Endothelial cell (in vitro differentiated cells): Measurements from ENCODE around the gene CCDC141. TPM values are rescaled to one million over a fixed set of nuclear protein-coding genes. Genes with fewer than 3 reads are reported as not detected.

Source experiments
- DNase-seq: peaks from one replicate; pipeline ENCODE4 v3.0.0; 2021; ENCODE audit warnings: low spot score
- H3K27ac Mint-ChIP-seq: one replicate; pipeline ENCODE4 v1.8.0; 2021; ENCODE audit warnings: mixed read lengths, inconsistent platforms; ENCODE audit not compliant: unreplicated experiment
- H3K27me3 Mint-ChIP-seq: one replicate; pipeline ENCODE4 v1.8.0; 2021; ENCODE audit warnings: mild to moderate bottlenecking, moderate library complexity, mixed read lengths, inconsistent platforms; ENCODE audit not compliant: unreplicated experiment
- H3K36me3 Mint-ChIP-seq: one replicate; pipeline ENCODE4 v1.8.0; 2021; ENCODE audit warnings: mild to moderate bottlenecking, low read depth, mixed read lengths, inconsistent platforms; ENCODE audit not compliant: unreplicated experiment
- H3K4me1 Mint-ChIP-seq: one replicate; pipeline ENCODE4 v1.8.0; 2021; ENCODE audit warnings: mild to moderate bottlenecking, mixed read lengths, inconsistent platforms; ENCODE audit not compliant: unreplicated experiment
- H3K4me3 Mint-ChIP-seq: one replicate; pipeline ENCODE4 v1.8.0; 2021; ENCODE audit warnings: mild to moderate bottlenecking, mixed read lengths, inconsistent platforms; ENCODE audit not compliant: unreplicated experiment
- H3K9me3 Mint-ChIP-seq: one replicate; pipeline ENCODE4 v1.8.0; 2021; ENCODE audit warnings: mixed read lengths, inconsistent platforms; ENCODE audit not compliant: unreplicated experiment
- CTCF ChIP-seq: fragments of 200-600 bp; sonication (generic); IDR thresholded peaks from one replicate; pipeline ENCODE4 v1.5.0; 2021; ENCODE audit warnings: antibody characterized with exemption; ENCODE audit not compliant: unreplicated experiment
- total RNA-seq: library from RNA; stranded (reverse); fragmentation: NEBNext Ultra II Directional; extraction: Animal tissue kit (Norgen Biotek cat#: 25700); gene quantifications from one replicate; pipeline ENCODE4 v1.2.1, GENCODE V29; 2021; ENCODE audit not compliant: unreplicated experiment

CCDC141 gene
- total RNA-seq, 1 donor from 2014 or later: 0.67 TPM

GRCh38 chr2:178915423-178916173 lies 134.3 kb downstream of the CCDC141 start:
- Mint-ChIP-seq H3K4me3 (no peak overlapping the region), H3K9me3 (no peaks in the 10 kb centered on the region), H3K36me3 (no peaks in the 10 kb centered on the region), H3K27me3 (no peaks in the 10 kb centered on the region), H3K4me1 (no peaks in the 10 kb centered on the region), H3K27ac (no peak overlapping the region)
- TF ChIP-seq CTCF: no peak
- DNase-seq: no peak

GRCh38 chr2:178914259-178914849 lies 135.6 kb downstream of the CCDC141 start:
- Mint-ChIP-seq H3K36me3 (no peaks in the 10 kb centered on the region), H3K9me3 (no peaks in the 10 kb centered on the region), H3K4me1 (no peaks in the 10 kb centered on the region), H3K27ac (peak overlapping the region; percentile 48), H3K4me3 (no peak overlapping the region), H3K27me3 (no peaks in the 10 kb centered on the region)
- DNase-seq: peak; percentile 81
- peak; percentile 79 for TF ChIP-seq CTCF

- H3K9me3 Mint-ChIP-seq: no peaks in the 10 kb centered on the region
- H3K27me3 Mint-ChIP-seq: no peaks in the 10 kb centered on the region
- no peaks in the 10 kb centered on the region for H3K4me1 Mint-ChIP-seq
- DNase-seq: no peak
- H3K27ac Mint-ChIP-seq: no peak overlapping the region
- no peak overlapping the region for H3K4me3 Mint-ChIP-seq
- no peak for TF ChIP-seq CTCF
- H3K36me3 Mint-ChIP-seq: no peaks in the 10 kb centered on the region
These were observed 136.9 kb downstream of the CCDC141 start for GRCh38 chr2:178913049-178913441.

GRCh38 chr2:178912416-178913048 lies 137.4 kb downstream of the CCDC141 start:
- Mint-ChIP-seq H3K27ac (no peak overlapping the region), H3K4me1 (no peaks in the 10 kb centered on the region), H3K36me3 (no peaks in the 10 kb centered on the region), H3K4me3 (no peak overlapping the region), H3K9me3 (no peaks in the 10 kb centered on the region), H3K27me3 (no peaks in the 10 kb centered on the region)
- no peak for TF ChIP-seq CTCF
- no peak for DNase-seq

GRCh38 chr2:178911039-178911438 lies 138.9 kb downstream of the CCDC141 start:
- no peak overlapping the region for H3K4me3 Mint-ChIP-seq
- no peak overlapping the region for H3K27ac Mint-ChIP-seq
- H3K27me3 Mint-ChIP-seq: no peaks in the 10 kb centered on the region
- no peaks in the 10 kb centered on the region for H3K4me1 Mint-ChIP-seq
- no peaks in the 10 kb centered on the region for H3K36me3 Mint-ChIP-seq
- DNase-seq: no peak
- no peaks in the 10 kb centered on the region for H3K9me3 Mint-ChIP-seq
- TF ChIP-seq CTCF: no peak
